GM18507 (cell line): Measurements from ENCODE around the gene PTPRN2.

Source experiments
- DNase-seq: peaks from one replicate; pipeline ENCODE4 v3.0.0; 2011; ENCODE audit warnings: low read depth; ENCODE audit not compliant: insufficient read length; ENCODE audit errors: extremely low spot score
- FAIRE-seq: peaks from 2 replicates; lab custom pipeline; 2011; peaks lifted over from hg19 to GRCh38; lab: Jason Lieb, UNC

Gene PTPRN2

GRCh38 chr7:157807510-157807909 is 780.1 kb downstream of the PTPRN2 start:
- no peak for FAIRE-seq
- DNase-seq = no peak

- no peak for FAIRE-seq
- DNase-seq = no peak
These were observed 780.9 kb downstream of the PTPRN2 start for GRCh38 chr7:157806711-157807110.

GRCh38 chr7:157805713-157806112 is 781.9 kb downstream of the PTPRN2 start:
- FAIRE-seq = no peak
- no peak for DNase-seq

- FAIRE-seq (no peak), DNase-seq (no peak)
These were observed 783.7 kb downstream of the PTPRN2 start for GRCh38 chr7:157803906-157804305.

DNA sequence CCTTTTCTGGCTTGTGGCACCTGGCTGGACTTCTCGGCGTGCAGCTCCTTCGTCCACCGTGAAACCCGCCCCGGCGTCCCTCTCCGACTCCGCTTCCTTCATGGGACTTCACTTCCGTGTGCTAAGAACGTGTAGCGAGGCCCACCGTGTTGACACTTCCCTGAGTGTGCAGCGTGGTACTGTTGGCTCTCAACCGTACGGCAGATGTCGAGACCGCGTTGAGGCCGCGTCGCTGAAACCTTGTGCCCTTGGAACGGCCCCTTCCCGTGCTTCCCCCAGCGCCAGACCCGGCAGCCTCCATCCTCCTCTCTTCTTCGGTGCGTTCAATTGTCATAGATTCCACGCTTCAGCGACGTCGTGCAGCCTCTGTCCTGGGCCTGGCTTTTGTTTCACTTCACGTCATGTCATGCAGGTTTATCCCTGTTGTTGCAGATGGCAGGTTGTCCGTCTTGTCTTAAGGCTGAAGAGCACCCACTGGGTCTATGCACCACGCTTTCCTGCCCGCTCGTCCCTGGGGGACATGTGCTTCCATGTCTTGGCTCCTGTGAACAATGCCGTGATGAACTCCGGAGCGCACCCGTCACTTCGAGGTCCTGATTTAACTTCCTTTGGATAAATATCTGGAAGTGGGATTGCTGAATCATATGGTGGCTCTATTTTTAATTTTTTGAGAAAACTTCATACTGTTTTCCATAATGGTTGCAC is 785.5 kb downstream of the PTPRN2 start:
- no peak for FAIRE-seq

GRCh38 chr7:157801113-157801512 is 786.5 kb downstream of the PTPRN2 start:
- DNase-seq (no peak), FAIRE-seq (no peak)

More for the DNA sequence above, 785.5 kb downstream of the PTPRN2 start:
- no peak for DNase-seq

GRCh38 chr7:157800281-157800680 is 787.3 kb downstream of the PTPRN2 start:
- no peak for FAIRE-seq

DNA sequence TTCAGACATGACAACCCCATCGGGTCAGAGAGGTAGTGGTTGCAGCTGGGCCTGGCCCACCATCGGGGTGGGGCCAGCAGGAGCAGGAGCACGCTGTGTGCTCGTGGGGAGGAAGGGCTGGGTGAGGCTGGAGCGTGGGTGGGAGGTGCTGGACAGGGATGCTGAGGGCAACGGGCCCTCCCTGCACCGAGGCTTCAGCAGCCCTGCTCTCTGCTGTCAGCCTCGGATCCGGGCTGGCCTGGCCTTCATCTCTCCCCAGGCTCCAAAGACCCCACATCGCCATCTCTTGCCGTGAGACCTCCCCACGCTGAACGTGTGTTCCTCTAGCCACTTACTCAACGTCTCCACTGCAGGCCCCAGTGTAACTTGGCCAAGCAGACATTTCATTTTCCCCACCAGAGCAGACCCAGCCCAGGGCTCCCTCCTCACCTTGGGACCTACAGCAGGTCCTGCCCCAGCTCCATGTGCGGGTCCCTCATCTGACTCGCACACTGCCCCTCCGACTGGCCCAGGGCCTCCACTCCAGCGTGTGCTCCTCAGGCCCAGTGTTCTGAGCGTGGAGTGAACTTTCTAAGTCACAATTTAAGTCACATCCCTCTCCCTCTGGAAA is 788.4 kb downstream of the PTPRN2 start:
- DNase-seq (no peak), FAIRE-seq (no peak)

More at GRCh38 chr7:157800281-157800680, 787.3 kb downstream of the PTPRN2 start:
- no peak for DNase-seq

GRCh38 chr7:157797361-157797760 is 790.3 kb downstream of the PTPRN2 start:
- FAIRE-seq (no peak), DNase-seq (no peak)

- DNase-seq (no peak), FAIRE-seq (no peak)
These were observed 790.8 kb downstream of the PTPRN2 start for GRCh38 chr7:157796846-157797245.

GRCh38 chr7:157795643-157796042 is 792.0 kb downstream of the PTPRN2 start:
- FAIRE-seq (no peak), DNase-seq (no peak)

- FAIRE-seq (no peak), DNase-seq (no peak)
These were observed 792.4 kb downstream of the PTPRN2 start for GRCh38 chr7:157795199-157795598.

DNA sequence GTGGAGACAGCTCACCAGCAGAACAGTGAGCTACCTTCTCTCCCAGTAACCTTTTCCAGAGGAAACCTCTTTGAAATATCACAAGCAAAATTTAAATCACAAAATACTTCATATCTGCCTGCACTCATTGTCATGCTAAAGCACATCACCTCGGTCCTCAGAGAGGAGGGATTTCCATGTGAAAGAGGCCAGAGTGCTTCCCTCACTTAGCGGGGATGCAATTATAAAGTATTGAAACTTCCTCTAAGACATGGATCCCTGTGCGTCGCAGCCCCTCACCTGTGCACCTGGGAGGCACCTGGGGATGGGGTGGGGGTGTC is 792.9 kb downstream of the PTPRN2 start:
- FAIRE-seq = no peak
- no peak for DNase-seq

- DNase-seq (no peak), FAIRE-seq (no peak)
These were observed 793.5 kb downstream of the PTPRN2 start for GRCh38 chr7:157793973-157794745.

DNA sequence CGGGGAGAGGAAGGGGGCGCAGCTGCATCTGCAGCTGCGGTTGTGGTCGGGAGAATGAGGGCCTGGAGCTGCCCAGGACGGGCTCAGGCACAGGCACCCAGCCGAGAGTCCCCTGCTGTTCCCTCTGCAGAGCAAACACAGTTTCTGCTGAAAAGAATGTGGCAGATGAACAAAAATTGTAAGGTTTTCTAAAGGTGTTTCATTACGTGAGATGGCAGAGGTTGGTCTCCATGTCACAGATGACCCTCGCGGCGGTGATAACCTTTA is 794.6 kb downstream of the PTPRN2 start:
- DNase-seq = no peak
- FAIRE-seq = no peak

DNA sequence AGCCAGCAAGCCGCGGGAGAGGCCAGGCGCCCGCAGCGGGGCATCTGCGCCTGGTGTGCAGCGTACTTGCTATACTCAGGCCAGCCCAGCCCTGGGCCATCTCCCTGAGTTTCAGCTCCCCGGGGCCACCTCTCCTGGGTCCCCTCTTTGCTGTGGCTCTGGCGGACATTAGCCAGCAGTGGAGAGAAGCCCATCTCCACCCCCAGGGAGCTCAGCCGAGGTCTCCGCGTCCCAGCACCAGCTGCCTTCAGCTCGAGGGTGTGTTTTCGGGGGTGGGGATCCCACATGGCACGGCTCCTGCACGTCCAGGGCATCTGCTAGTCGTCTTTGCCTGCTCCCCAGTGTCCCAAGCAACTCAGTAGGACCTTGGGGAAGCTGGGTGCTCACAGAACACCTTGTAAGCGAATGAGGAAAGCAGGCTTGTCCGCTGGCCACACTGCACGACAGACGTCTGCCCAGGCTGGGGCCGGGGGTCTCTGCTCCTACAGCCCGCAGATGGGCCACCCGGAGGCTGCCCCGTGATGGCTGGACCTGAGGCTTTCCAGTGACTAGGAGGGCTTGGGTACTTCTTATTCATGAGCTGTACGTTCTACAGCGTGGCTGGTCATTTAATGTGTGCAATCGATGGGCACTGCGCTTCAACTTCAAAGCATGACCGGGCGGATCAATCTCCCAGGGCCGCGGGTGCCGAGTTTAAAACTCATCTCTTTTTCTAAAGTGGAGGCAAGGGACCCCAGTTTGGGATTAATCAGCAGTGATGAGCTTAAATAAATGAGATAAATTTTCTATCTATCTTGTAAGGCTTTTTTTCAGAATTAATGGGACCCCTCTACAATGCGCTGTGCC is 795.2 kb downstream of the PTPRN2 start:
- no peak for FAIRE-seq
- no peak for DNase-seq

DNA sequence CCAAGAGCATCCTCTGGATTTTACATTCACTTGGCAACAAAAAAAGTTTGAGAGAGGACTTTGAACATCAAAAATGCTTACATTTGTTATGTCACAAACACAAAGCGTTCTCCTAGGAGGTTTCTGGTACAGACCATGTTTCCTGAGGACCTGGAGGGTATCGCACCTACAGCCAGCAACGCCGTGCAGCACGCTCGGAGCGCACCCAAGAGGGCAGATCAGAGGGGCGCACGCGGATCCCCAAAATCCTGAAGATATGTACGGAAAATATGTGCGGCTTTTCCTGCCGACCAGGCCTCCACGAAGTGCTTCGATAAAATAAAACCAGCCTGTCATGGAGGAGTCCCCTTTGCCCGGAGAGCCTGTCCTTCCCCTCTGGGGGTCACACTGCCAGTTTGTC is 796.0 kb downstream of the PTPRN2 start:
- FAIRE-seq (no peak), DNase-seq (no peak)

DNA sequence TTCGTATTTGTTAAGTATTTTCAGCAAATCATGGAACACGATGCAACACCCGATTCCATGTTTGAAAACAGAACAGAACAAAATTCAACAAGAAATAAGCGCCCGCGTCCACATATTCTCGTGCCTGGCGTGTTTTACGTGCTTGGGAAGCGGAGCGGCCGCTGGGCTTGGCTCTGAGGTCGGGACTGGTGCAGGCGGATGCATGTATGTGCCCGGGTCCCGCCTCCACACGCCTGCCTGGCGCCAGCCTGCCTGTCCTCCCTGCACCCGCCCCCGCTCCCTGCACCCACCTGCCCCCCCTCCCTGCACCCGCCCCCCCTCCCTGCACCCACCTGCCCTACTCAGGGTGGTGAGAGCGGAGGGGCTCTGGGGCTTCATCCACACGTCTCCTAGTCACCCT is 796.4 kb downstream of the PTPRN2 start:
- FAIRE-seq (no peak), DNase-seq (no peak)

GRCh38 chr7:157789942-157790341 is 797.7 kb downstream of the PTPRN2 start:
- FAIRE-seq (no peak), DNase-seq (no peak)

GRCh38 chr7:157789094-157789493 is 798.5 kb downstream of the PTPRN2 start:
- no peak for FAIRE-seq
- no peak for DNase-seq
